Osteocyte (in vitro differentiated cells): ENCODE data around the gene ZNF513. TPM values are rescaled to one million over a fixed set of nuclear protein-coding genes. Genes with fewer than 3 reads are reported as not detected.
A peak's percentile ranks its signal among the peaks of the same experiment; 100 is the strongest.

Experiments used
- DNase-seq: peaks from one replicate; pipeline ENCODE4 v3.0.0; 2021; ENCODE audit warnings: mixed read lengths; ENCODE audit not compliant: unreplicated experiment; ENCODE audit errors: extremely low spot score
- H3K27ac Mint-ChIP-seq: one replicate; pipeline ENCODE4 v1.8.0; 2021; ENCODE audit warnings: mild to moderate bottlenecking, mixed read lengths; ENCODE audit not compliant: unreplicated experiment
- H3K27me3 Mint-ChIP-seq: one replicate; pipeline ENCODE4 v1.8.0; 2021; ENCODE audit warnings: mixed read lengths; ENCODE audit not compliant: unreplicated experiment
- H3K36me3 Mint-ChIP-seq: one replicate; pipeline ENCODE4 v1.8.0; 2021; ENCODE audit warnings: mixed read lengths; ENCODE audit not compliant: unreplicated experiment
- H3K4me1 Mint-ChIP-seq: one replicate; pipeline ENCODE4 v1.8.0; 2021; ENCODE audit warnings: mixed read lengths; ENCODE audit not compliant: unreplicated experiment
- H3K4me3 Mint-ChIP-seq: one replicate; pipeline ENCODE4 v1.8.0; 2021; ENCODE audit warnings: mild to moderate bottlenecking, moderate library complexity, mixed read lengths; ENCODE audit not compliant: unreplicated experiment
- H3K9me3 Mint-ChIP-seq: one replicate; pipeline ENCODE4 v1.8.0; 2021; ENCODE audit warnings: mixed read lengths; ENCODE audit not compliant: unreplicated experiment
- total RNA-seq: library from RNA; stranded (reverse); gene quantifications from 2 replicates; pipeline ENCODE4 v1.2.1, GENCODE V29; 2021
- TF ChIP-seq, protein P1 (sequence below): fragments of 200-600 bp; sonication (generic); IDR thresholded peaks from 2 replicates; pipeline ENCODE4 v1.5.0; 2021; ENCODE audit warnings: antibody characterized with exemption, mild to moderate bottlenecking, moderate library complexity

ZNF513 gene
- total RNA-seq, 1 donor from 2014 or later, result 19.1 TPM

DNA sequence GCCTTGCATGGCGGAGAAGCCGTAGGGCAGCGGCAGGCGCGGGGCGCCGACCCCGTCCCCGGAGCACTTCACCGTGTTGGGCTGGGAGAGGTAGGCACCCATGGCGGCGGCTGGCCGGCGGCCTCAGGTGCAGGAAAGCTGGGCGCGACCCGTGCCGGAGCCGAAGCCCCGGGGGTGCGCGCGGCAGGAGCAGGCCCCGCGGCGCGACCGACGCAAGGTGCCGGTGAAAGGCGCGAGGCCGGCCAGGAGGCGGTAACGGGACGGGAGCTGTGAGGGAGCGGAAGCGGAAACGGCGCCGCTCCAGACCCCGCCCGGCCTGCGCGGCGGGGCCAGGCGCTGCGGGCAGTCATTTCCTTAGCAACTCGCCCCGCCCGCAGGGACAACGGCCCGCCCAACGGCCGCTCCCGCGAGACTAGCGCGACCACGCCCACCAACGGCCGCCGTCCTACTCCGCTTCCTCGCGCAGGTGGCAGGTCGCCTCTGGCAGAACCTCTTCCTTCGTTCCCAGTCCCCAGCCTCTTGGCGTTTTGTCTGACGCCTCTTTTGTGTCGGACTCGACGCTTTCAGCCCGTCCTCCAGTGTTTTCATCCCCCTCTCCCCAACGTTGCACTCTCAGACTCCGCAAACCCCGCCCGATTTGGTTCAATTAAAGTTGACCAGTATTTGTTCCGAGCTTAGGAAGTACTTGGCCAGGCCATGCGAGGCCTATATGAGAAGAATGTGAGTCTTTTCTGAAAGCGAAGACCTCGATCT is 29.0 kb upstream of the ZNF513 start, which contains the start of gene PPM1G:
Gene PPM1G, minus strand, starts transcription at position 271 of the 753 bp plus-strand sequence. Its CDS starts 169 bp downstream, at position 102.
- H3K27me3 Mint-ChIP-seq, result no peaks in the 10 kb centered on the region
- peak within 1 kb of the TSS; percentile 89 for H3K4me3 Mint-ChIP-seq
- H3K4me1 Mint-ChIP-seq, result peaks cover 29% of the 10 kb centered on the region
- peak; percentile 98 for DNase-seq
- H3K27ac Mint-ChIP-seq, result peak within 1 kb of the TSS; percentile 92
- H3K9me3 Mint-ChIP-seq, result no peaks in the 10 kb centered on the region
- H3K36me3 Mint-ChIP-seq, result peaks cover 4% of the 10 kb centered on the region
- TF ChIP-seq, protein P1, sequence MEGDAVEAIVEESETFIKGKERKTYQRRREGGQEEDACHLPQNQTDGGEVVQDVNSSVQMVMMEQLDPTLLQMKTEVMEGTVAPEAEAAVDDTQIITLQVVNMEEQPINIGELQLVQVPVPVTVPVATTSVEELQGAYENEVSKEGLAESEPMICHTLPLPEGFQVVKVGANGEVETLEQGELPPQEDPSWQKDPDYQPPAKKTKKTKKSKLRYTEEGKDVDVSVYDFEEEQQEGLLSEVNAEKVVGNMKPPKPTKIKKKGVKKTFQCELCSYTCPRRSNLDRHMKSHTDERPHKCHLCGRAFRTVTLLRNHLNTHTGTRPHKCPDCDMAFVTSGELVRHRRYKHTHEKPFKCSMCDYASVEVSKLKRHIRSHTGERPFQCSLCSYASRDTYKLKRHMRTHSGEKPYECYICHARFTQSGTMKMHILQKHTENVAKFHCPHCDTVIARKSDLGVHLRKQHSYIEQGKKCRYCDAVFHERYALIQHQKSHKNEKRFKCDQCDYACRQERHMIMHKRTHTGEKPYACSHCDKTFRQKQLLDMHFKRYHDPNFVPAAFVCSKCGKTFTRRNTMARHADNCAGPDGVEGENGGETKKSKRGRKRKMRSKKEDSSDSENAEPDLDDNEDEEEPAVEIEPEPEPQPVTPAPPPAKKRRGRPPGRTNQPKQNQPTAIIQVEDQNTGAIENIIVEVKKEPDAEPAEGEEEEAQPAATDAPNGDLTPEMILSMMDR, result no peak

- peaks cover 29% of the 10 kb centered on the region for H3K4me1 Mint-ChIP-seq
- H3K36me3 Mint-ChIP-seq, result peaks cover 4% of the 10 kb centered on the region
- H3K27me3 Mint-ChIP-seq, result no peaks in the 10 kb centered on the region
- H3K4me3 Mint-ChIP-seq, result peak overlapping the region; percentile 89
- peak overlapping the region; percentile 88 for H3K27ac Mint-ChIP-seq
- DNase-seq, result no peak
- no peaks in the 10 kb centered on the region for H3K9me3 Mint-ChIP-seq
- TF ChIP-seq, protein P1, result no peak
Observed at GRCh38 chr2:27408601-27409320, 28.2 kb upstream of the ZNF513 start.

GRCh38 chr2:27407798-27408491 is 27.4 kb upstream of the ZNF513 start:
- Mint-ChIP-seq H3K4me3 (peak overlapping the region; percentile 89), H3K27me3 (no peaks in the 10 kb centered on the region), H3K27ac (peak overlapping the region; percentile 88), H3K36me3 (peaks cover 4% of the 10 kb centered on the region), H3K9me3 (no peaks in the 10 kb centered on the region), H3K4me1 (peaks cover 30% of the 10 kb centered on the region)
- no peak for DNase-seq
- TF ChIP-seq, protein P1, result peak; percentile 63

DNA sequence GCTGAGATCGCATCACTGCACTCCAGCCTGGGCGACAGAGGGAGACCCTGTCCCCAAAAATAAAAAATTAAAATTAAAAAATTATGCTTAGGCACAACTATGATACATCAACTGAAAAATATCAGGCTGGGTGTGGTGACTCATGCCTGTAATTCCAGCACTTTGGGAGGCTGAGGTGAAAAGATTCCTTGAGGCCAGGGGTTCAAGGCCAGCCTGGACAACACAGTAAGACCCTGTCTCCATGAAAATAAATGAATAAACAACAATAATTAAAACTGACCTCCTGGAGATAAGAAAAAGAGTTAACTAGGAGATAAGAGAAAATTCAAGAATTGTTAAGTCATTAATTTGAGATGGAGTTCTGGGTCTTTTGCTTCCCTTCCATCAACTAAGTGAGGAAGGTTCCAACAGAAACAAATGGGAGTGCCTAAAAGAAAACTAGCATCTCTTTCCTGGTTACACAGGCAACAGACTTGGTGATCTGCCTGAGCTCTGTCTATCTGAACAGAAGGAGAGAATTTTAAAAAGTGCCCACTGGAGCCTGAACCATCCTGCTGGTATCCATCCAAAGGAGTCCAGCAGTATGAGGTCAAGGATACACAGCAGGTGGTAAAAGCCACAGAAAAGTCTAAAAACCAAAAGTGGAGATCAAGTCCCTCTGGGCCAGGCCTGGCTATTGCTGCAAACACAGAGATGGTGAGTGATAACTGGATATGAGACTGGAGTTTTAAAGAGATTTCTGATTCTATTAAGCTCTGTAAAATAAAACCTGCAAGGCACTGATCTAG is 20.0 kb upstream of the ZNF513 start:
- H3K27ac Mint-ChIP-seq, result peak overlapping the region; percentile 85
- no peak overlapping the region for H3K4me3 Mint-ChIP-seq
- H3K27me3 Mint-ChIP-seq, result no peaks in the 10 kb centered on the region
- no peak for DNase-seq
- peaks cover 16% of the 10 kb centered on the region for H3K4me1 Mint-ChIP-seq
- H3K9me3 Mint-ChIP-seq, result no peaks in the 10 kb centered on the region
- H3K36me3 Mint-ChIP-seq, result peaks cover 2% of the 10 kb centered on the region
- TF ChIP-seq, protein P1, result no peak
